Loucy (cell line): ENCODE data around the gene ZNF32.

Source experiments
- EZH2phosphoT487 ChIP-seq: fragments of 200-600 bp; IDR thresholded peaks from 2 replicates; pipeline ENCODE4 v1.6.1; 2018; ENCODE audit warnings: antibody characterized with exemption, mild to moderate bottlenecking, moderate library complexity, borderline replicate concordance
- TF ChIP-seq, protein P1 (sequence below): fragments of 200-600 bp; sonication (generic); conservative IDR thresholded peaks from 2 replicates; pipeline ENCODE4 v1.5.1; 2014; ENCODE audit warnings: mild to moderate bottlenecking, antibody characterized with exemption, low read length

DNA sequence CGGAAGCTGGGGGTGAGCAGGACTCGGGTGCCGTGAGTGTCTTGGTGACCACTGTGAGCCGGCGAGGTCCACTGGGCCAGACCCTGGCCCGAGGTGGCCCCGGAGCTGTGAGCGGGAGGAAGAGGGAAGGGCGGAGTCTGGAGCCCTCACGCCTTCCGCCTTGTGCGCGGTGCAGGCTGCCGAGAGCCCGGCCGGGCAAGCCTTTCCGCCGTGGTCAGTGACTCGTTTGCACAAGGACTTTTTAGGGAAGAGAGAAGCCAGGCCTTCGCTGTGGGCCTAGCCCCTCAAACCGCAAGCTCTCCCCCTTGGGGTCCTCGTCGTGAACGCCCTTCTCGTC, 40.9 kb upstream of the ZNF32 start:
- TF ChIP-seq, protein P1, sequence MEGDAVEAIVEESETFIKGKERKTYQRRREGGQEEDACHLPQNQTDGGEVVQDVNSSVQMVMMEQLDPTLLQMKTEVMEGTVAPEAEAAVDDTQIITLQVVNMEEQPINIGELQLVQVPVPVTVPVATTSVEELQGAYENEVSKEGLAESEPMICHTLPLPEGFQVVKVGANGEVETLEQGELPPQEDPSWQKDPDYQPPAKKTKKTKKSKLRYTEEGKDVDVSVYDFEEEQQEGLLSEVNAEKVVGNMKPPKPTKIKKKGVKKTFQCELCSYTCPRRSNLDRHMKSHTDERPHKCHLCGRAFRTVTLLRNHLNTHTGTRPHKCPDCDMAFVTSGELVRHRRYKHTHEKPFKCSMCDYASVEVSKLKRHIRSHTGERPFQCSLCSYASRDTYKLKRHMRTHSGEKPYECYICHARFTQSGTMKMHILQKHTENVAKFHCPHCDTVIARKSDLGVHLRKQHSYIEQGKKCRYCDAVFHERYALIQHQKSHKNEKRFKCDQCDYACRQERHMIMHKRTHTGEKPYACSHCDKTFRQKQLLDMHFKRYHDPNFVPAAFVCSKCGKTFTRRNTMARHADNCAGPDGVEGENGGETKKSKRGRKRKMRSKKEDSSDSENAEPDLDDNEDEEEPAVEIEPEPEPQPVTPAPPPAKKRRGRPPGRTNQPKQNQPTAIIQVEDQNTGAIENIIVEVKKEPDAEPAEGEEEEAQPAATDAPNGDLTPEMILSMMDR, result no peak
- no peak for TF ChIP-seq EZH2phosphoT487
